Spleen (tissue), 11 donors: Measurements from ENCODE around the gene RAB12. TPM values are rescaled to one million over a fixed set of nuclear protein-coding genes. Genes with fewer than 3 reads are reported as not detected.
A peak's percentile ranks its signal among the peaks of the same experiment; 100 is the strongest.

Experiments used
- DNase-seq: peaks from one replicate; pipeline ENCODE4 v3.0.0-alpha.2; 2020
- H3K27ac ChIP-seq, 8 donors: fragments of 200-600 bp; sonication (generic) in 7 of 8; 1 replicate in 4 of 8; 2 replicates in 4 of 8; pipeline versions ENCODE4 v1.5.0 to v1.8.0; 2016 to 2021; ENCODE audit warnings: inconsistent platforms in 4 of 8, mild to moderate bottlenecking in 4 of 8, moderate library complexity in 1 of 8
- H3K27me3 ChIP-seq, 7 donors: fragments of 200-600 bp; sonication (generic) in 6 of 7; replicated peaks in 1 of 7; 1 replicate in 4 of 7; 2 replicates in 3 of 7; pipeline versions ENCODE4 v1.5.0 to v1.8.0; 2016 to 2021; ENCODE audit warnings: inconsistent platforms in 3 of 7, mild to moderate bottlenecking in 1 of 7
- H3K36me3 ChIP-seq, 6 donors: fragments of 200-600 bp; sonication (generic) in 5 of 6; 1 replicate in 4 of 6; 2 replicates in 2 of 6; pipeline versions ENCODE4 v1.5.0 to v1.8.0; 2016 to 2021; ENCODE audit warnings: inconsistent platforms in 2 of 6
- H3K4me1 ChIP-seq, 6 donors: fragments of 200-600 bp; sonication (generic) in 5 of 6; 1 replicate in 3 of 6; 2 replicates in 3 of 6; pipeline versions ENCODE4 v1.5.0 to v1.8.0; 2016 to 2021; ENCODE audit warnings: inconsistent platforms in 3 of 6
- H3K4me3 ChIP-seq, 8 donors: fragments of 200-600 bp; sonication (generic) in 7 of 8; 1 replicate in 4 of 8; 2 replicates in 4 of 8; pipeline versions ENCODE4 v1.5.0 to v1.8.0; 2016 to 2021; ENCODE audit warnings: inconsistent platforms in 4 of 8, mild to moderate bottlenecking in 4 of 8, moderate library complexity in 2 of 8
- H3K9me3 ChIP-seq, 8 donors: fragments of 200-600 bp; sonication (generic) in 7 of 8; 1 replicate in 4 of 8; 2 replicates in 4 of 8; pipeline versions ENCODE4 v1.5.0 to v1.8.0; 2016 to 2021; ENCODE audit warnings: inconsistent platforms in 4 of 8
- POLR2A ChIP-seq, 3 donors: fragments of 450-650 bp; IDR thresholded peaks; one replicate each; pipeline ENCODE4 v1.5.1; 2017; ENCODE audit warnings: antibody characterized with exemption in 3 of 3, mild to moderate bottlenecking in 1 of 3
- POLR2AphosphoS5 ChIP-seq, 3 donors: sonication (generic); formaldehyde crosslinking; IDR thresholded peaks; one replicate each; pipeline ENCODE4 v1.5.1; 2017; ENCODE audit warnings: antibody characterized with exemption in 3 of 3
- WGBS, 5 donors: extraction: QIAGEN DNeasy Blood & Tissue Kit in 3 of 5; methylation state at CpG; one replicate each; pipeline versions ENCODE4 v1.1.5 to v1.1.7; 2013 to 2018; 5-methylcytosine and 5-hydroxymethylcytosine counted together
- intact Hi-C: fragments of 100-400 bp; cut with DNase I; formaldehyde crosslinking; loops from one replicate; pipeline ENCODE4 v1.15.0; 2023; ENCODE audit warnings: low total_unique reads
- polyA plus RNA-seq, 3 donors: library from polyadenylated mRNA; stranded (reverse); fragments of 200-250 nt; gene quantifications; one replicate each; pipeline ENCODE4 v1.2.1, GENCODE V29; 2013
- total RNA-seq, 7 donors: library from RNA; depleted of rRNA in 3 of 7; stranded (reverse); fragments of >200 nt in 3 of 7; fragmentation: NEBNext Ultra II Directional in 4 of 7; extraction: Animal tissue kit (Norgen Biotek cat#: 25700) in 4 of 7; gene quantifications; one replicate each; pipeline versions ENCODE4 v1.1.0 to v1.2.1, GENCODE V29; 2016 to 2021
- TF ChIP-seq, protein P1 (sequence below), 11 experiments: fragments of 200-600 bp in 7 of 11; fragments of 450-650 bp in 4 of 11; sonication (generic) in 4 of 11; IDR thresholded peaks in 8 of 11; conservative IDR thresholded peaks in 3 of 11; 1 replicate in 7 of 11; 2 replicates in 4 of 11; pipeline versions ENCODE4 v1.4.0 to v1.8.0; 2016 to 2021; ENCODE audit warnings: antibody characterized with exemption in 11 of 11, inconsistent platforms in 4 of 11, mild to moderate bottlenecking in 1 of 11
- donor health status: healthy with polysubstance abuse.
- donor health status: DM: no; HTN: no; CAD: no; lungs with moderate emphysema.
- donor health status: DM: no; HTN: no; CAD: no.
- donor health status: Bipolar disorder and iron deficiency.
- donor health status: healthy.
- donor health status: DM: no; HTN: no; CAD: no.
- donor health status: DM: yes; HTN: yes; CAD: no.

RAB12 gene
- total and polyA plus RNA-seq, 10 donors = 26.0 to 56.5 (median 41.3) TPM

DNA sequence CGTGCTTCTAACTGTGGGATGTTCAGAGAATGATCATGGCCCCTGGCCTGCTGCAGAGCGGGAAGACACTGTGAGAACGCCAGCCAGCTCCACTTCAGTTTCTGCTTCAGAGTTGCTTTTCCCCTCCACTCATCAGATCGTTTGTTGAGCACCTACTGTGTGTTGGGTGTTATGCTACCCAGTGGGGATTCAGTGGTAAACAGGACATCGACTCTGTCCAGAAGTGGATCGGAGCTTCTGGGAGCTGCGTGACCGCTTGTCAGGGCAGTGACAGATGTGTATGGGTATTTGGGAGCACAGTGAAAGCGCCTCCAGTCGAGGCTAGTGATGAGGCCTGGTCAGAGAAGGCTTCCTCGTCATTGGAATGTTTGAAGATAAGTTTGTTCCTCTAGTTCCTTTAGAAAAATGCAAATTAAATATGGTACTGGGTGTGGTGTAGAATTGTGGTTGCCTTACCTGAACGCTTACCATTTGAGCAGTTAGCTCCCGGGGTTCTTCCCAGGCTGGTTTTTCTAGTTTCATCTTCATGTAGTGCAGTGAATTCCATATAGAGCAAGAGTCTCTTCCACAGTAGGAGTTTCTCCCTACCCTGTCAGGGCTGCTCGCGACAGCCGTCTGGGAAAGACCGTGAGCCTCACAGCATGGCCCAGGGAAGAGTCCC, 2.8 kb downstream of the RAB12 start:
- H3K4me3 ChIP-seq = peak overlapping the region in 1 of 8 donors; percentile 92
- H3K4me1 ChIP-seq = peaks cover 24 to 92% (median 81%) of the 10 kb centered on the region in 6 donors

DNA sequence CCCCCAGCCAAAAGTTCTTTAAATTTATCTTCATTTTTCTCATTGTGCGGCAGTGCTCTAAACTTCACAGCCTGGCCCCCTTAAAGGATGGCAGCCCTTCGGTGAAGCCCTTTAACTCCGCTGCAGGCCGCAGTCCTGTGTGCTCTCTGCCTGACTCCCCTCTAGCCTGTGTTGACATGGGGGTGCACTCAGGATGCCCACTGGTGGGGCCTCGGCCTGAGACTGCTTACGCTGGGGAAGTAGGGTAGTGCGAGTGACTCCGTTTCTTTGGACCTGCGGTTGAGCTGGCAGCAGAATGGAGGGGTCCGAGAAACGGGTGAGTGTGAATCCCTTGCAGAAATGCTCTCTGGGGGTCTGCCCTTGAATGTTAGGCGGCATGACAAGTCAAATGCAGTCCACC, 5.6 kb downstream of the RAB12 start:
- H3K27me3 ChIP-seq = no peaks in the 10 kb centered on the region
- H3K9me3 ChIP-seq = no peaks in the 10 kb centered on the region
- DNase-seq = no peak
- peaks cover 0 to 24% (median 0%) of the 10 kb centered on the region in 6 donors for H3K36me3 ChIP-seq
- H3K4me1 ChIP-seq = peaks cover 19 to 100% (median 76%) of the 10 kb centered on the region in 6 donors
- peak overlapping the region in 2 of 8 donors; percentile 6 to 12 for H3K27ac ChIP-seq
- no peak overlapping the region for H3K4me3 ChIP-seq
- intact Hi-C loops = no loop called here
- TF ChIP-seq, protein P1, sequence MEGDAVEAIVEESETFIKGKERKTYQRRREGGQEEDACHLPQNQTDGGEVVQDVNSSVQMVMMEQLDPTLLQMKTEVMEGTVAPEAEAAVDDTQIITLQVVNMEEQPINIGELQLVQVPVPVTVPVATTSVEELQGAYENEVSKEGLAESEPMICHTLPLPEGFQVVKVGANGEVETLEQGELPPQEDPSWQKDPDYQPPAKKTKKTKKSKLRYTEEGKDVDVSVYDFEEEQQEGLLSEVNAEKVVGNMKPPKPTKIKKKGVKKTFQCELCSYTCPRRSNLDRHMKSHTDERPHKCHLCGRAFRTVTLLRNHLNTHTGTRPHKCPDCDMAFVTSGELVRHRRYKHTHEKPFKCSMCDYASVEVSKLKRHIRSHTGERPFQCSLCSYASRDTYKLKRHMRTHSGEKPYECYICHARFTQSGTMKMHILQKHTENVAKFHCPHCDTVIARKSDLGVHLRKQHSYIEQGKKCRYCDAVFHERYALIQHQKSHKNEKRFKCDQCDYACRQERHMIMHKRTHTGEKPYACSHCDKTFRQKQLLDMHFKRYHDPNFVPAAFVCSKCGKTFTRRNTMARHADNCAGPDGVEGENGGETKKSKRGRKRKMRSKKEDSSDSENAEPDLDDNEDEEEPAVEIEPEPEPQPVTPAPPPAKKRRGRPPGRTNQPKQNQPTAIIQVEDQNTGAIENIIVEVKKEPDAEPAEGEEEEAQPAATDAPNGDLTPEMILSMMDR (IDR thresholded peaks at IDR 0.05 in 8 of 11, conservative IDR thresholded peaks at IDR 0.05 in 3 of 11) = no peak
- TF ChIP-seq POLR2A (IDR thresholded peaks at IDR 0.05) (no peak), POLR2AphosphoS5 (IDR thresholded peaks at IDR 0.05) (no peak)
- 92 to 95% (median 93%) methylated on average over 12 of the region's 12 CpGs for WGBS, 5 donors

More for the DNA sequence above, 2.8 kb downstream of the RAB12 start:
- TF ChIP-seq, protein P1 (IDR thresholded peaks at IDR 0.05 in 8 of 11, conservative IDR thresholded peaks at IDR 0.05 in 3 of 11) = no peak
- TF ChIP-seq POLR2AphosphoS5 (IDR thresholded peaks at IDR 0.05) (no peak), POLR2A (IDR thresholded peaks at IDR 0.05) (no peak)
- intact Hi-C loops = no loop called here
- Histone ChIP-seq H3K36me3 (peaks cover 0 to 18% (median 0%) of the 10 kb centered on the region in 6 donors), H3K9me3 (no peaks in the 10 kb centered on the region), H3K27ac (no peak overlapping the region), H3K27me3 (peaks cover 0 to 5% (median 0%) of the 10 kb centered on the region in 7 donors)
- 93% methylated on average over 17 of the region's 17 CpGs for WGBS, 5 donors
- no peak for DNase-seq

DNA sequence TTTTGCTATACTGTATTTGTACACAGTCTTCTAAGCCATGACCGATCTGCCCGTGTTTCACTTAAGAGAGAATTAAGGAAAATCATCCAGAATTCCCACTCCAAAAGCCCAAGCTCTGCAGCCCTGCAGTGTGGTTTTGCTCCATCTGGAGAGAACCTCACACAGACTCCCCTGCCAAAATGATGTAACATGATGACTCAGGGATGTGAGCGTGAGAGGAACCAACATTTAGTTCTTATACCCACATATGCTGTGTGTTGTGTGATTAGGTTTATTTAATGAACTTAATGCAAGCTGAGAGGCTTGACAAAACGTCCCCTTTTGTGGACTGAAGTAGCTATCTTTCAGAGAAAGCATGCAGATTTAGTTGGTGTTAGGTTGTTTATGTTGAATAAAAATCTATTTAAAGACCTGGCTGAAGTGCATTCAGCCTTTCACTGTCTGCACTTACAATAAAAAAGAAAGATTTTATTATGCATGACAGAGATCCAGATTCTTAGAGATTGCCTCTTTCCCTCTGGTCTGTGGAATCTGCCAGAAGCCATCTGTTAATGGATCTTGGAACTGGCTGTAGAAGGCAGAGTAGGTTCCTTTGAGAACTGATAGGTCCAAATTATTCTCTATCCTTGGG, 6.3 kb downstream of the RAB12 start:
- Histone ChIP-seq H3K4me3 (no peak overlapping the region), H3K27me3 (no peaks in the 10 kb centered on the region), H3K4me1 (peaks cover 19 to 100% (median 75%) of the 10 kb centered on the region in 6 donors), H3K36me3 (peaks cover 0 to 24% (median 0%) of the 10 kb centered on the region in 6 donors), H3K9me3 (no peaks in the 10 kb centered on the region), H3K27ac (peak overlapping the region in 1 of 8 donors; percentile 33)
- 50 to 64% (median 54%) methylated on average over 4 of the region's 4 CpGs for WGBS, 5 donors
- DNase-seq = no peak
- intact Hi-C loops = no loop called here
- TF ChIP-seq, protein P1 (IDR thresholded peaks at IDR 0.05 in 8 of 11, conservative IDR thresholded peaks at IDR 0.05 in 3 of 11) = no peak
- TF ChIP-seq POLR2AphosphoS5 (IDR thresholded peaks at IDR 0.05) = no peak
- TF ChIP-seq POLR2A (IDR thresholded peaks at IDR 0.05) = no peak

DNA sequence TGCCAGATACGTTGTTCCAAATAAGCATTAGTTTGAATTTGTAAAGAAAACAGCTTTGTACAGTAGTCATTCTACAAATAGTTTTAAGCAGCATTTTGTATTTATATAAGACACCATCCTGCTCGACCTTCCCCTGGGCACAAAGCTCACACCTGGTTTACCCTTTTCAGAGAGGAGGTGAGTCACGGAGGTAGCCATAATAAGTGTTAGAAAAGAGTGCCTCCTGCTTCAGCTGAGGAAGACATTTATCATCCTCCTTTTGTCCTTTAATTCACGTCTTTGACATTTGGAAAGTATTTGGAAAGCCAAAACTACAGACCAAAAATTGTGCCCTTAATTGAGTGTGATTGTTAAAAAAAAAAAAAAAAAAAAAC, 6.8 kb downstream of the RAB12 start:
- intact Hi-C loops = no loop called here
- Histone ChIP-seq H3K9me3 (no peaks in the 10 kb centered on the region), H3K27ac (peak overlapping the region in 1 of 8 donors; percentile 33), H3K27me3 (no peaks in the 10 kb centered on the region), H3K4me3 (no peak overlapping the region), H3K36me3 (peaks cover 0 to 24% (median 0%) of the 10 kb centered on the region in 6 donors), H3K4me1 (peaks cover 23 to 100% (median 75%) of the 10 kb centered on the region in 6 donors)
- WGBS, 5 donors = 74 to 90% (median 82%) methylated on average over 4 of the region's 4 CpGs
- DNase-seq = no peak
- no peak for TF ChIP-seq POLR2A (IDR thresholded peaks at IDR 0.05)
- TF ChIP-seq POLR2AphosphoS5 (IDR thresholded peaks at IDR 0.05) = no peak
- TF ChIP-seq, protein P1 (IDR thresholded peaks at IDR 0.05 in 8 of 11, conservative IDR thresholded peaks at IDR 0.05 in 3 of 11) = no peak
